ENCODE measurements around the gene OR11H7.

Gene OR11H7

DNA sequence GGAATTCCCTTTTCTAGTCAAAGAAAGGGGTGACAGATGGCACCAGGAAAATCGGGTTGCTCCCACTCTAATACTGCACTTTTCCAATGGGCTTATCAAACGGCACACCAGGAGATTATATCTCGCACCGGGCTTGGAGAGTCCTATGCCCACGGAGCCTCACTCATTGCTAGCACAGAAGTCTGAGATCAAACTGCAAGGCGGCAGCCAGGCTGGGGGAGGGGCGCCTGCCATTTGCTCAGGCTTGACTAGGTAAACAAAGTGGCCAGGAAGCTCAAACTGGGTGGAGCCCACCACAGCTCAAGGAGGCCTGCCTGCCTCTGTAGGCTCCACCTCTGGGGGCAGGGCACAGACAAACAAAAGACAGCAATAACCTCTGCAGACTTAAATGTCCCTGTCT lies 51.5 kb downstream of the OR11H7 start:
- peak in 1 of 5 experiments; percentile 55 for DNase-seq

All from T-helper 2 cell (primary cell).